Suprapubic skin (tissue), 4 donors: ENCODE measurements around the gene KLHL29. TPM values are rescaled to one million over a fixed set of nuclear protein-coding genes. Genes with fewer than 3 reads are reported as not detected.

Experiments
- DNase-seq, 2 donors: peaks; one replicate each; pipeline ENCODE4 v3.0.0-alpha.2; 2019; ENCODE audit warnings: low spot score in 2 of 2
- H3K27ac ChIP-seq: fragments of 200-600 bp; sonication (generic); one replicate; pipeline ENCODE4 v1.5.1; 2019
- H3K27me3 ChIP-seq: fragments of 200-600 bp; sonication (generic); one replicate; pipeline ENCODE4 v1.5.1; 2019
- H3K36me3 ChIP-seq: fragments of 200-600 bp; sonication (generic); one replicate; pipeline ENCODE4 v1.5.1; 2019
- H3K4me1 ChIP-seq: fragments of 200-600 bp; sonication (generic); one replicate; pipeline ENCODE4 v1.5.1; 2019
- H3K4me3 ChIP-seq: fragments of 200-600 bp; sonication (generic); one replicate; pipeline ENCODE4 v1.5.1; 2019; ENCODE audit warnings: mild to moderate bottlenecking
- H3K9me3 ChIP-seq: fragments of 200-600 bp; sonication (generic); one replicate; pipeline ENCODE4 v1.5.1; 2019
- CTCF ChIP-seq, 2 donors: fragments of 200-600 bp in 1 of 2; fragments of 450-650 bp in 1 of 2; sonication (generic) in 1 of 2; IDR thresholded peaks; one replicate each; pipeline ENCODE4 v1.5.1; 2016 to 2019; ENCODE audit warnings: antibody characterized with exemption in 2 of 2, mild to moderate bottlenecking in 1 of 2, moderate library complexity in 1 of 2
- EP300 ChIP-seq: sonication (generic); formaldehyde crosslinking; IDR thresholded peaks from one replicate; pipeline ENCODE4 v1.6.1; 2017; ENCODE audit warnings: antibody characterized with exemption
- POLR2A ChIP-seq, 2 donors: fragments of 450-650 bp; IDR thresholded peaks; one replicate each; pipeline ENCODE4 v1.6.1; 2017; ENCODE audit warnings: antibody characterized with exemption in 2 of 2, mild to moderate bottlenecking in 2 of 2, moderate library complexity in 2 of 2
- POLR2AphosphoS5 ChIP-seq, 3 donors: sonication (generic); formaldehyde crosslinking; IDR thresholded peaks; one replicate each; pipeline ENCODE4 v1.6.1; 2017; ENCODE audit warnings: antibody characterized with exemption in 3 of 3
- WGBS: methylation state at CpG from one replicate; pipeline ENCODE4 v1.1.5; 2018; 5-methylcytosine and 5-hydroxymethylcytosine counted together
- total RNA-seq, 4 donors: library from RNA; depleted of rRNA; stranded (reverse); fragments of >200 nt; gene quantifications; one replicate each; pipeline ENCODE4 v1.1.0, GENCODE V29; 2016

Gene KLHL29
- total RNA-seq, 4 donors from 2014 or later, result 17.1 to 30.8 (median 20.7) TPM

DNA sequence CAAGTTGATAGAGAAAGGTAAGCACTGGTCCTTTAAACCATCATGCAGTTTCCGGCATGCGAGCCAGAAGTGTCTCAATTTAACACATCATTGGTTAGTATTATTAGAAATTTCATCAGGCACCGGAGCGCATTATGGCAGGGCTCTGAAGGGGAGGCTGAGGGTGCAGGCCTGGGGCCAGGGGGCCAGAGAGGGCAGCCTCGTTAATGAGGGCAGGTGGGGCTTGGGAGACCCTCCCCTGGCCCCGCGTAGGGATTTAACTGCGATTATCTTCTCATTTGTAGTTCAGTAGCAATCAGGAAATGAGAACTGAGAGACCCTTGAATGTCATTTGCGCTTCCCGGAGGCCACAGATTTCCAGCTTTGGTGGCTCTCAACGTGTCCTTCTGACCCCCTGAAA lies 246.4 kb downstream of the KLHL29 start:
- Histone ChIP-seq H3K27me3 (no peaks in the 10 kb centered on the region), H3K27ac (no peak overlapping the region), H3K4me1 (no peaks in the 10 kb centered on the region), H3K9me3 (no peaks in the 10 kb centered on the region), H3K36me3 (no peaks in the 10 kb centered on the region), H3K4me3 (no peak overlapping the region)
- DNase-seq, result no peak
- no peak for TF ChIP-seq EP300
- 93% methylated on average over 11 of the region's 11 CpGs for WGBS

DNA sequence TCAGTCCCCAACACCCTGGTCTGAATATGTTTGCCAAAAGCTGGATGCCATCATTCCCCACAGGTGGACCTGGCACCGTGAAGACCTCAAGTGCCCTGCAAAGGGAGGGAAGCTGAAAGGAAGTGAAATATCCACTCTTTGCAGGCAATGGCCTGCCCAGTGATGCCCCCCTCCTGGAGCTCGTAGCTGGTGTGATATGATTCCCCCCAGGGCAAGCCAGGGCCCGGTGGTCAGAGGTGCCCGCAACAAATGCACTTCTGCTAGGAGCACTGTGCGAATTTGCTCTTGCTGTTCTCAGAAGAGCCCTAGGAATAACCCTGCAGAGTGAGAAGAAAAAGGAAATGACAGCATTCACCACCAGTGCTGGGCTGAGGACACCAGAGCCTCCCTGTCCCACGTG lies 247.4 kb downstream of the KLHL29 start:
- H3K9me3 ChIP-seq, result no peaks in the 10 kb centered on the region
- WGBS, result 82% methylated on average over 6 of the region's 6 CpGs
- no peak for DNase-seq
- H3K27ac ChIP-seq, result no peak overlapping the region
- H3K4me1 ChIP-seq, result no peaks in the 10 kb centered on the region
- H3K4me3 ChIP-seq, result no peak overlapping the region
- H3K36me3 ChIP-seq, result no peaks in the 10 kb centered on the region
- no peaks in the 10 kb centered on the region for H3K27me3 ChIP-seq
- no peak for TF ChIP-seq POLR2A (IDR thresholded peaks at IDR 0.05)
- TF ChIP-seq EP300, result no peak
- TF ChIP-seq CTCF (IDR thresholded peaks at IDR 0.05), result no peak
- TF ChIP-seq POLR2AphosphoS5 (IDR thresholded peaks at IDR 0.05), result no peak

DNA sequence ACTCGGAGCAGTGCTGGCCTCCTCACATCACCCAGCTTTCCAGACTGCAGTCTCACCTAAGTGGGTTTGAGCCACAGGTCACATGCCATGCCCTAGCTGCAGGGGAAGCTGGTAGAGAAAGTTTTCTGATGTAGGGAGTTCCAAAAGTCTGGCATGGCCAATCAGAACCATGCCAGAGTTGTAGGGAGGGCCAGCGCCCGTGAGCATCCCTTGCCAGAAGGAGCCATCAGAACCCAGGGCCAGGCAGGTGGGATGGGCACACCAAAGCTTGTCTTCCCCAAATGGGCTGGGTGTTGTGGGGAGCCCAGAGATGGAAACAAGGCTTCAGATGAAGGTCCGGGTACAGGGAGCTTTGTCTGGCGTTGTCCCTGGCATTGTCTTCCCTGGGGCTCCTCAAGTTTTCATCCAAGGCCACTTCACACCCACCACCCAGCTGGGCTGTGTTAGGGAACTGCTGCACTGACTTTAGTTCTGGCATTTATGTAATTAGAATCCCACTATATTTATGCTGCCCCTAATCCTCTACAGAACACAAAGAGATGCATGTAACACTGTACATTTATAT lies 247.9 kb downstream of the KLHL29 start:
- Histone ChIP-seq H3K27ac (no peak overlapping the region), H3K27me3 (no peaks in the 10 kb centered on the region), H3K4me1 (no peaks in the 10 kb centered on the region), H3K36me3 (no peaks in the 10 kb centered on the region), H3K4me3 (no peak overlapping the region), H3K9me3 (no peaks in the 10 kb centered on the region)
- WGBS, result 92% methylated on average over 5 of the region's 5 CpGs
- DNase-seq, result no peak
- no peak for TF ChIP-seq POLR2AphosphoS5 (IDR thresholded peaks at IDR 0.05)
- TF ChIP-seq EP300, result no peak
- no peak for TF ChIP-seq POLR2A (IDR thresholded peaks at IDR 0.05)
- no peak for TF ChIP-seq CTCF (IDR thresholded peaks at IDR 0.05)

DNA sequence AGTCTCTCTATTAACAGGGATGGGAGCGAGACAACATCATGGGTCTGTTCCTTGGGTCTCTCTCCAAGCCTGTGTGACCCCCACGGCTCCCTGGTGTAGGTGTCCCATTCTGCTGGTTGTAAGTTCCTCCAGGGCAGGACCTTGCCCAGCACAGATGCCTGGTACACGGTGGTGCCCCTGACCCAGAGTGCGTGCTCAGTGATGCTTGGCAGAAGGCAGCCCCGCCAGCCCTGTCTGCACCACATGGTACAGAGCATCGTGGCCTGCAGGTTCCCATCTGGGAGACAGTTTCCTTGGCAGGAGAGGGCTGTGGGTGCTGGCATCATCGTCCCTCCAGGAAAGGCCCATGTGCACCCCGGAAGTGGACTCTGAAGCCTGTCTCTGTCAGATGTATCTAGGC lies 249.0 kb downstream of the KLHL29 start:
- TF ChIP-seq CTCF (IDR thresholded peaks at IDR 0.05) (no peak), POLR2AphosphoS5 (IDR thresholded peaks at IDR 0.05) (no peak), EP300 (no peak), POLR2A (IDR thresholded peaks at IDR 0.05) (no peak)
- H3K36me3 ChIP-seq, result no peaks in the 10 kb centered on the region
- 96% methylated on average over 4 of the region's 8 CpGs for WGBS
- no peaks in the 10 kb centered on the region for H3K9me3 ChIP-seq
- no peak for DNase-seq
- H3K27ac ChIP-seq, result no peak overlapping the region
- no peak overlapping the region for H3K4me3 ChIP-seq
- H3K27me3 ChIP-seq, result no peaks in the 10 kb centered on the region
- no peaks in the 10 kb centered on the region for H3K4me1 ChIP-seq

DNA sequence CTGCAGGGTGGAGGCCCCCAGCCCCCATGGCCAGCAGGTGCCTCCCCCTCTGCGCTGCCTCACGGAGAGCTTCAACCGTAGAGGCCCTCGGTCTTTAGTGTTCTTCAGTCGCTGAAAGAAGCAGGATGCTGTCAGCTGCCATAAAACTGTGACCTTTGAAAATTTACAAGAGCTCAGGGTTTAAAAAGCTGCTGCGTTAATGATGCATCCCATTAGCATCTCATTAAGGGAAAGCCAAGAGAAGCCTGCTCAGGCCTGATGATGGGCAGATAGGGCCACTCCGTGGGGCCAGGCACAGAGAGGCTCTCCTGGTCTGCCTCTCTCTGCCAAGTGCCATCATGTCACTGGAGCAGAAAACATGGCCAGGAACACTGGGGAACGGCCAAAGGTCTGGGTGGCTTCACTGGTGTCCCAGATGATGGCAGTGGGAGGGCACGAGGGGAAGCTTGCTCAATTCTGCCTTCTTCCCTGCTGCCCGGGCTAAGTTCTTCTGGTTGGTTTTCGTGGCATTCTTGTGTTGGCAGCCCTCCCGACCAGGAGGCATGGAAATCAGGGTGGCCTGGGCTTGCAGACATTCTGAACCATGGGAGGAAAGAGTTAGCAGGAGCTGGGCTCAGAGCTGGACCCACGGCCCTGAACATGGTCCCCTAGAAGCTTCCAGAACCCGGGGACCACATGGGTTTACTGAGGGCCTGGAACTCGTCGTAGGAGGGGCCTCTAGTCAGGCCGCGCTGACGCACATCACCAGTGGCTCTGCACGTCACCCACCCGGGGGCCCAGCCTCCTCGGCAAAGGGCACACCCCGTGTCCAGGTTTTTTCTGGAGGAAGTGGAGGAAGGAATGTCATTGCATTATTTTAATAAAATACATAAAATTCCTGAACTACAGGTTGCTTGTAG lies 250.7 kb downstream of the KLHL29 start:
- no peak overlapping the region for H3K4me3 ChIP-seq
- peaks cover 5% of the 10 kb centered on the region for H3K36me3 ChIP-seq
- 94% methylated on average over 22 of the region's 23 CpGs for WGBS

More for the DNA sequence above, 250.7 kb downstream of the KLHL29 start:
- TF ChIP-seq EP300 (no peak), CTCF (IDR thresholded peaks at IDR 0.05) (no peak), POLR2A (IDR thresholded peaks at IDR 0.05) (no peak), POLR2AphosphoS5 (IDR thresholded peaks at IDR 0.05) (no peak)
- Histone ChIP-seq H3K9me3 (no peaks in the 10 kb centered on the region), H3K4me1 (no peaks in the 10 kb centered on the region), H3K27me3 (no peaks in the 10 kb centered on the region), H3K27ac (no peak overlapping the region)
- DNase-seq, result no peak
